K562 (cell line): ENCODE results near the gene SCN1B. TPM values are rescaled to one million over a fixed set of nuclear protein-coding genes. Genes with fewer than 3 reads are reported as not detected.

ENCODE experiments used
- ARID3B ChIP-seq: fragments of 250-450 bp; sonication (Bioruptor Pico); IDR thresholded peaks from 2 replicates; pipeline ENCODE4 v1.4.0; 2020; ENCODE audit warnings: borderline replicate concordance
- HCFC1 ChIP-seq: IDR thresholded peaks from 2 replicates; pipeline ENCODE4 v1.6.1; 2012; ENCODE audit warnings: low read depth, low read length, improper control_type of control experiment
- RBFOX2 ChIP-seq: fragments of 200-400 bp; formaldehyde crosslinking; IDR thresholded peaks from 2 replicates; pipeline ENCODE4 v1.6.1; 2017; ENCODE audit warnings: low read depth, mild to moderate bottlenecking, low read length, moderate library complexity
- SIN3A ChIP-seq, 2 experiments: fragments of 150-350 bp in 1 of 2; IDR thresholded peaks; 2 replicates each; pipeline ENCODE4 v1.6.1; 2011 to 2016; ENCODE audit warnings: borderline replicate concordance in 2 of 2, low read depth in 2 of 2, low read length in 2 of 2, mild to moderate bottlenecking in 2 of 2, moderate library complexity in 2 of 2; ENCODE audit not compliant: control insufficient read depth in 1 of 2
- THRA ChIP-seq: fragments of 450-650 bp; IDR thresholded peaks from 2 replicates; pipeline ENCODE4 v1.6.1; 2017; ENCODE audit warnings: mild to moderate bottlenecking, moderate library complexity
- polyA plus RNA-seq, 8 experiments: library from polyadenylated mRNA; depleted of rRNA in 4 of 8; stranded (reverse) in 5 of 8; unstranded in 3 of 8; fragments of >200 nt; fragmentation: Nextera tagmentation in 2 of 8; fragmentation: Illumina TruSeq in 1 of 8; extraction: Ambion mirVana in 2 of 8; extraction: Trizol in 1 of 8; gene quantifications; 2 replicates each; pipeline versions ENCODE4 v1.2.1 to v1.2.3, GENCODE V29; 2011 to 2014; ENCODE audit warnings: inconsistent platforms in 1 of 8, missing spikeins in 1 of 8
- total RNA-seq, 7 experiments: library from RNA; depleted of rRNA in 6 of 7; stranded (reverse); fragments of >200 nt in 6 of 7; fragmentation: Illumina TruSeq in 2 of 7; extraction: Trizol in 2 of 7; gene quantifications; 2 replicates each; pipeline versions ENCODE4 v1.2.1 to v1.2.3, GENCODE V29; 2011 to 2021; ENCODE audit warnings: low replicate concordance in 1 of 7

Gene SCN1B
- total and polyA plus RNA-seq, 9 of the 15 experiments (the other 6 are each of a cell fraction or from before 2014, with no cell fraction given): 0.03 to 2.5 (median 0.91) TPM

- TF ChIP-seq ARID3B (CRISPR knock-in tag): no peak
- no peak for TF ChIP-seq THRA
- no peak for TF ChIP-seq HCFC1
- no peak for TF ChIP-seq SIN3A (IDR thresholded peaks at IDR 0.05; ENCODE audit: borderline replicate concordance in 2 of 2, control insufficient read depth in 1 of 2, low read depth in 2 of 2, low read length in 2 of 2)
- 0 out of 2 replicates have a peak, but pooled peaks have one; percentile 27 for TF ChIP-seq RBFOX2
Observed at GRCh38 chr19:35011737-35012682, 18.3 kb upstream of the SCN1B start (continued).
